Measurements from ENCODE around the gene DEFB132. TPM values are rescaled to one million over a fixed set of nuclear protein-coding genes. Genes with fewer than 3 reads are reported as not detected.

DEFB132 gene
- total and polyA plus RNA-seq, 2 experiments from 2014 or later = not detected

DNA sequence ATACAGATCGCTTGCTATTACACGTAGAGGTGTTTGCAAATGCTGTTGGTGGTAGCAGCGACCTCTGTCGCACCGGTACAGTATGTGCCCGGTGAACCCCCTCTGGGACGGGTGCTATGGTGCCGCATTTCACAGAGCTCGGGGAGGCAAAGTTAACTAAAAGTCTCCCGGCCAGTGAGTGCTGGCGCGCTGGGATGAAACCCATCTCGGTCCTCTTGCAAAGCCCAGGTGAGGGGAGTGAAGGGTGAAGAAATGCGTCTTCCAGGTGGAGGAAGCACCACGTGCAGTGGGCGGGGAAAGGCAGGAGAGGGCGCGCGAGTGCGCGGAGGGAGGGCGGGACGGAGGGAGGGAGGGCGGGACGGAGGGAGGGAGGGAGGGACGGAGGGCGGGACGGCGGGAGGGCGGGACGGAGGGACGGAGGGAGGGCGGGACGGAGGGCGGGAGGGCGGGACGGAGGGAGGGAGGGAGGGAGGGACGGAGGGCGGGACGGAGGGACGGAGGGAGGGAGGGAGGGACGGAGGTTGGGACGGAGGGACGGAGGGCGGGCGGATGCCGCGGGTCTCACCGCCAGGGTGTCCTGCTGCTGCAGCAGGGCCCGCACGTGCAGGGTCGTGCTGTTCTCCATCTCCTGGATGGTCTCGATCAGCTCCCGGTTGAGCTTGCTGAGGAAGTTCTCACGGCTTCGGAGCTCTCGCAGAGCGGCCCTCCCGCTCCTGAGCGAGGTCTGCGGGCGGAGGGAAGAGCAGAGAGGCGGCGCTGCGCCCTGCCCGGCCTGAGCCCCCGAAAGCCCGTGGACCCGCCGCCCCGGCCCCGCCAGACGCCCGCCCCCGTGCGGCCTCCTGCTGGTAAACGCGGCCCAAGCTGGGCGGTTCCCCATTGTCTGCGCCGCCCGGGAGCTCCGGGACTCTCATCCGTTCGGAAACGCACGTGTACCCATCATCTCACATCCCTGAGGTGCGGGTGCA, 21.4 kb downstream of the DEFB132 start:
- H3K36me3 Mint-ChIP-seq (ENCODE audit: low read depth) = peaks cover 63% of the 10 kb centered on the region
- H3K4me3 ChIP-seq = peak overlapping the region; percentile 50
- ATAC-seq = peak; percentile 70

More for the DNA sequence above, 21.4 kb downstream of the DEFB132 start:
- Histone ChIP-seq H3K9me2 (ENCODE audit: insufficient read depth) (no peaks in the 10 kb centered on the region), H3K27ac (ENCODE audit: low read depth) (peak overlapping the region; percentile 92), H3K4me2 (peak overlapping the region; percentile 77), H3K36me3 (ENCODE audit: insufficient read depth) (0 out of 2 replicates have a peak, but pooled peaks cover 4% of the 10 kb centered on the region), H3F3A (replicated peaks; ENCODE audit: low read depth) (peaks cover 22% of the 10 kb centered on the region), H3K79me2 (replicated peaks; ENCODE audit: insufficient read depth) (no peaks in the 10 kb centered on the region), H4K20me1 (replicated peaks; ENCODE audit: insufficient read depth) (peaks cover 11% of the 10 kb centered on the region), H3K4me1 (ENCODE audit: insufficient read depth) (peaks cover 6% of the 10 kb centered on the region; the same call in 1 of the 2 replicates), H2AFZ (peak overlapping the region; percentile 63), H3K27me3 (ENCODE audit: insufficient read depth) (no peaks in the 10 kb centered on the region)
- peaks cover 8% of the 10 kb centered on the region for H3K4me1 Mint-ChIP-seq
- DNase-seq (ENCODE audit: low spot score) = peak; percentile 90
- H3K27me3 Mint-ChIP-seq (ENCODE audit: insufficient read depth, low read depth, poor library complexity) = peaks cover 12% of the 10 kb centered on the region
- TF ChIP-seq CTCF (conservative IDR thresholded peaks at IDR 0.05; ENCODE audit: low read depth in 2 of 2) = peak; percentile 47 to 71
- no peak for TF ChIP-seq EZH2 (IDR thresholded peaks at IDR 0.05; ENCODE audit: low read depth, unreplicated experiment)
- peak; percentile 45 for TF ChIP-seq POLR2AphosphoS5 (IDR thresholded peaks at IDR 0.05; ENCODE audit: low read depth)
- TF ChIP-seq STAT1 (IDR thresholded peaks at IDR 0.05; ENCODE audit: unreplicated experiment) = no peak
- no peak for TF ChIP-seq ETS1 (IDR thresholded peaks at IDR 0.05)
- TF ChIP-seq, protein P1, sequence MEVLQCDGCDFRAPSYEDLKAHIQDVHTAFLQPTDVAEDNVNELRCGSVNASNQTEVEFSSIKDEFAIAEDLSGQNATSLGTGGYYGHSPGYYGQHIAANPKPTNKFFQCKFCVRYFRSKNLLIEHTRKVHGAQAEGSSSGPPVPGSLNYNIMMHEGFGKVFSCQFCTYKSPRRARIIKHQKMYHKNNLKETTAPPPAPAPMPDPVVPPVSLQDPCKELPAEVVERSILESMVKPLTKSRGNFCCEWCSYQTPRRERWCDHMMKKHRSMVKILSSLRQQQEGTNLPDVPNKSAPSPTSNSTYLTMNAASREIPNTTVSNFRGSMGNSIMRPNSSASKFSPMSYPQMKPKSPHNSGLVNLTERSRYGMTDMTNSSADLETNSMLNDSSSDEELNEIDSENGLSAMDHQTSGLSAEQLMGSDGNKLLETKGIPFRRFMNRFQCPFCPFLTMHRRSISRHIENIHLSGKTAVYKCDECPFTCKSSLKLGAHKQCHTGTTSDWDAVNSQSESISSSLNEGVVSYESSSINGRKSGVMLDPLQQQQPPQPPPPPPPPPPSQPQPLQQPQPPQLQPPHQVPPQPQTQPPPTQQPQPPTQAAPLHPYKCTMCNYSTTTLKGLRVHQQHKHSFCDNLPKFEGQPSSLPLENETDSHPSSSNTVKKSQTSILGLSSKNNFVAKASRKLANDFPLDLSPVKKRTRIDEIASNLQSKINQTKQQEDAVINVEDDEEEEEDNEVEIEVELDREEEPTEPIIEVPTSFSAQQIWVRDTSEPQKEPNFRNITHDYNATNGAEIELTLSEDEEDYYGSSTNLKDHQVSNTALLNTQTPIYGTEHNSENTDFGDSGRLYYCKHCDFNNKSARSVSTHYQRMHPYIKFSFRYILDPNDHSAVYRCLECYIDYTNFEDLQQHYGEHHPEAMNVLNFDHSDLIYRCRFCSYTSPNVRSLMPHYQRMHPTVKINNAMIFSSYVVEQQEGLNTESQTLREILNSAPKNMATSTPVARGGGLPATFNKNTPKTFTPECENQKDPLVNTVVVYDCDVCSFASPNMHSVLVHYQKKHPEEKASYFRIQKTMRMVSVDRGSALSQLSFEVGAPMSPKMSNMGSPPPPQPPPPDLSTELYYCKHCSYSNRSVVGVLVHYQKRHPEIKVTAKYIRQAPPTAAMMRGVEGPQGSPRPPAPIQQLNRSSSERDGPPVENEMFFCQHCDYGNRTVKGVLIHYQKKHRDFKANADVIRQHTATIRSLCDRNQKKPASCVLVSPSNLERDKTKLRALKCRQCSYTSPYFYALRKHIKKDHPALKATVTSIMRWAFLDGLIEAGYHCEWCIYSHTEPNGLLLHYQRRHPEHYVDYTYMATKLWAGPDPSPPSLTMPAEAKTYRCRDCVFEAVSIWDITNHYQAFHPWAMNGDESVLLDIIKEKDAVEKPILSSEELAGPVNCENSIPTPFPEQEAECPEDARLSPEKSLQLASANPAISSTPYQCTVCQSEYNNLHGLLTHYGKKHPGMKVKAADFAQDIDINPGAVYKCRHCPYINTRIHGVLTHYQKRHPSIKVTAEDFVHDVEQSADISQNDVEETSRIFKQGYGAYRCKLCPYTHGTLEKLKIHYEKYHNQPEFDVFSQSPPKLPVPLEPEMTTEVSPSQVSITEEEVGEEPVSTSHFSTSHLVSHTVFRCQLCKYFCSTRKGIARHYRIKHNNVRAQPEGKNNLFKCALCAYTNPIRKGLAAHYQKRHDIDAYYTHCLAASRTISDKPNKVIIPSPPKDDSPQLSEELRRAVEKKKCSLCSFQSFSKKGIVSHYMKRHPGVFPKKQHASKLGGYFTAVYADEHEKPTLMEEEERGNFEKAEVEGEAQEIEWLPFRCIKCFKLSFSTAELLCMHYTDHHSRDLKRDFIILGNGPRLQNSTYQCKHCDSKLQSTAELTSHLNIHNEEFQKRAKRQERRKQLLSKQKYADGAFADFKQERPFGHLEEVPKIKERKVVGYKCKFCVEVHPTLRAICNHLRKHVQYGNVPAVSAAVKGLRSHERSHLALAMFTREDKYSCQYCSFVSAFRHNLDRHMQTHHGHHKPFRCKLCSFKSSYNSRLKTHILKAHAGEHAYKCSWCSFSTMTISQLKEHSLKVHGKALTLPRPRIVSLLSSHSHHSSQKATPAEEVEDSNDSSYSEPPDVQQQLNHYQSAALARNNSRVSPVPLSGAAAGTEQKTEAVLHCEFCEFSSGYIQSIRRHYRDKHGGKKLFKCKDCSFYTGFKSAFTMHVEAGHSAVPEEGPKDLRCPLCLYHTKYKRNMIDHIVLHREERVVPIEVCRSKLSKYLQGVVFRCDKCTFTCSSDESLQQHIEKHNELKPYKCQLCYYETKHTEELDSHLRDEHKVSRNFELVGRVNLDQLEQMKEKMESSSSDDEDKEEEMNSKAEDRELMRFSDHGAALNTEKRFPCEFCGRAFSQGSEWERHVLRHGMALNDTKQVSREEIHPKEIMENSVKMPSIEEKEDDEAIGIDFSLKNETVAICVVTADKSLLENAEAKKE (CRISPR knock-in tag; IDR thresholded peaks at IDR 0.05) = no peak
- TF ChIP-seq ZNF114 (CRISPR knock-in tag; IDR thresholded peaks at IDR 0.05) = no peak
- TF ChIP-seq EZH2phosphoT487 (IDR thresholded peaks at IDR 0.05; ENCODE audit: unreplicated experiment) = no peak
- peak overlapping the region; percentile 70 for H3K4me3 Mint-ChIP-seq
- peak overlapping the region; percentile 83 for H3K27ac Mint-ChIP-seq
- 0 out of 3 replicates have a peak, but pooled peaks cover 7% of the 10 kb centered on the region for H3K9me3 Mint-ChIP-seq

Measured in GM23338 (cell line).